ENCODE data around the gene DAZAP1.

Gene DAZAP1

GRCh38 chr19:1408300-1409203 lies 1.2 kb downstream of the DAZAP1 start:
- Histone ChIP-seq H3K4me1 (ENCODE audit: control insufficient read depth, insufficient read depth, low read length) (peaks cover 40% of the 10 kb centered on the region), H3K4me3 (ENCODE audit: low read length) (peak overlapping the region; percentile 95)

GRCh38 chr19:1409204-1410005 lies 2.0 kb downstream of the DAZAP1 start:
- Histone ChIP-seq H3K9me3 (replicated peaks; ENCODE audit: low read length) (no peaks in the 10 kb centered on the region), H3K27me3 (ENCODE audit: control insufficient read depth, insufficient read depth, low read length) (no peaks in the 10 kb centered on the region), H3K4me3 (ENCODE audit: low read length) (peak overlapping the region; percentile 95), H3K9ac (ENCODE audit: low read depth, low read length) (peak overlapping the region; percentile 100), H3K36me3 (ENCODE audit: insufficient read depth, low read length) (peaks cover 25% of the 10 kb centered on the region), H3K4me1 (ENCODE audit: control insufficient read depth, insufficient read depth, low read length) (peaks cover 40% of the 10 kb centered on the region), H3K4me2 (ENCODE audit: low read length) (peak overlapping the region; percentile 96)

More at GRCh38 chr19:1408300-1409203, 1.2 kb downstream of the DAZAP1 start:
- Histone ChIP-seq H3K4me2 (ENCODE audit: low read length) (peak overlapping the region; percentile 96), H3K9me3 (replicated peaks; ENCODE audit: low read length) (no peaks in the 10 kb centered on the region), H3K36me3 (ENCODE audit: insufficient read depth, low read length) (peaks cover 22% of the 10 kb centered on the region), H3K9ac (ENCODE audit: low read depth, low read length) (peak overlapping the region; percentile 100), H3K27me3 (ENCODE audit: control insufficient read depth, insufficient read depth, low read length) (no peaks in the 10 kb centered on the region)

GRCh38 chr19:1410136-1410786 lies 2.9 kb downstream of the DAZAP1 start:
- peaks cover 25% of the 10 kb centered on the region for H3K36me3 ChIP-seq (ENCODE audit: insufficient read depth, low read length)

GRCh38 chr19:1410789-1411188 lies 3.4 kb downstream of the DAZAP1 start:
- Histone ChIP-seq H3K4me2 (ENCODE audit: low read length) (peak overlapping the region; percentile 96), H3K27me3 (ENCODE audit: control insufficient read depth, insufficient read depth, low read length) (no peaks in the 10 kb centered on the region), H3K9me3 (replicated peaks; ENCODE audit: low read length) (no peaks in the 10 kb centered on the region), H3K4me1 (ENCODE audit: control insufficient read depth, insufficient read depth, low read length) (peaks cover 51% of the 10 kb centered on the region), H3K4me3 (ENCODE audit: low read length) (peak overlapping the region; percentile 49), H3K9ac (ENCODE audit: low read depth, low read length) (peak overlapping the region; percentile 100), H3K36me3 (ENCODE audit: insufficient read depth, low read length) (peaks cover 25% of the 10 kb centered on the region)

More at GRCh38 chr19:1410136-1410786, 2.9 kb downstream of the DAZAP1 start:
- Histone ChIP-seq H3K4me1 (ENCODE audit: control insufficient read depth, insufficient read depth, low read length) (peaks cover 46% of the 10 kb centered on the region), H3K9ac (ENCODE audit: low read depth, low read length) (peak overlapping the region; percentile 100), H3K9me3 (replicated peaks; ENCODE audit: low read length) (no peaks in the 10 kb centered on the region), H3K4me2 (ENCODE audit: low read length) (peak overlapping the region; percentile 96), H3K4me3 (ENCODE audit: low read length) (peak overlapping the region; percentile 95), H3K27me3 (ENCODE audit: control insufficient read depth, insufficient read depth, low read length) (no peaks in the 10 kb centered on the region)

- Histone ChIP-seq H3K4me2 (ENCODE audit: low read length) (peak overlapping the region; percentile 96), H3K9ac (ENCODE audit: low read depth, low read length) (peak overlapping the region; percentile 100), H3K4me1 (ENCODE audit: control insufficient read depth, insufficient read depth, low read length) (peaks cover 57% of the 10 kb centered on the region), H3K9me3 (replicated peaks; ENCODE audit: low read length) (no peaks in the 10 kb centered on the region), H3K36me3 (ENCODE audit: insufficient read depth, low read length) (peaks cover 25% of the 10 kb centered on the region), H3K4me3 (ENCODE audit: low read length) (peak overlapping the region; percentile 49), H3K27me3 (ENCODE audit: control insufficient read depth, insufficient read depth, low read length) (no peaks in the 10 kb centered on the region)
Observed at GRCh38 chr19:1411255-1412191, 4.1 kb downstream of the DAZAP1 start.

GRCh38 chr19:1412323-1412923 lies 5.0 kb downstream of the DAZAP1 start:
- H3K4me2 ChIP-seq (ENCODE audit: low read length), result peak overlapping the region; percentile 96
- peaks cover 65% of the 10 kb centered on the region for H3K4me1 ChIP-seq (ENCODE audit: control insufficient read depth, insufficient read depth, low read length)
- H3K9ac ChIP-seq (ENCODE audit: low read depth, low read length), result peak overlapping the region; percentile 33
- peaks cover 26% of the 10 kb centered on the region for H3K36me3 ChIP-seq (ENCODE audit: insufficient read depth, low read length)
- H3K27me3 ChIP-seq (ENCODE audit: control insufficient read depth, insufficient read depth, low read length), result no peaks in the 10 kb centered on the region
- H3K9me3 ChIP-seq (replicated peaks; ENCODE audit: low read length), result no peaks in the 10 kb centered on the region
- H3K4me3 ChIP-seq (ENCODE audit: low read length), result no peak overlapping the region

GRCh38 chr19:1412995-1413800 lies 5.8 kb downstream of the DAZAP1 start:
- Histone ChIP-seq H3K4me3 (ENCODE audit: low read length) (no peak overlapping the region), H3K9me3 (replicated peaks; ENCODE audit: low read length) (no peaks in the 10 kb centered on the region), H3K4me2 (ENCODE audit: low read length) (no peak overlapping the region), H3K4me1 (ENCODE audit: control insufficient read depth, insufficient read depth, low read length) (peaks cover 73% of the 10 kb centered on the region), H3K9ac (ENCODE audit: low read depth, low read length) (no peak overlapping the region), H3K27me3 (ENCODE audit: control insufficient read depth, insufficient read depth, low read length) (no peaks in the 10 kb centered on the region), H3K36me3 (ENCODE audit: insufficient read depth, low read length) (peaks cover 32% of the 10 kb centered on the region)

- Histone ChIP-seq H3K9me3 (replicated peaks; ENCODE audit: low read length) (no peaks in the 10 kb centered on the region), H3K4me3 (ENCODE audit: low read length) (peak overlapping the region; percentile 3), H3K4me2 (ENCODE audit: low read length) (peak overlapping the region; percentile 67), H3K4me1 (ENCODE audit: control insufficient read depth, insufficient read depth, low read length) (peaks cover 50% of the 10 kb centered on the region), H3K9ac (ENCODE audit: low read depth, low read length) (peak overlapping the region; percentile 74), H3K36me3 (ENCODE audit: insufficient read depth, low read length) (peaks cover 49% of the 10 kb centered on the region), H3K27me3 (ENCODE audit: control insufficient read depth, insufficient read depth, low read length) (no peaks in the 10 kb centered on the region)
Observed at GRCh38 chr19:1416014-1416841, 8.8 kb downstream of the DAZAP1 start.

- H3K9ac ChIP-seq (ENCODE audit: low read depth, low read length), result peak overlapping the region; percentile 74
Observed at GRCh38 chr19:1417145-1417544, 9.8 kb downstream of the DAZAP1 start.

More at GRCh38 chr19:1417145-1417544, 9.8 kb downstream of the DAZAP1 start:
- H3K27me3 ChIP-seq (ENCODE audit: control insufficient read depth, insufficient read depth, low read length), result no peaks in the 10 kb centered on the region
- peaks cover 49% of the 10 kb centered on the region for H3K4me1 ChIP-seq (ENCODE audit: control insufficient read depth, insufficient read depth, low read length)
- H3K36me3 ChIP-seq (ENCODE audit: insufficient read depth, low read length), result peaks cover 59% of the 10 kb centered on the region
- peak overlapping the region; percentile 41 for H3K4me3 ChIP-seq (ENCODE audit: low read length)
- H3K4me2 ChIP-seq (ENCODE audit: low read length), result peak overlapping the region; percentile 67
- no peaks in the 10 kb centered on the region for H3K9me3 ChIP-seq (replicated peaks; ENCODE audit: low read length)
